GM21528 (cell line): ENCODE data around the gene CACNA1E.

ENCODE experiments used
- ATAC-seq: cut with Tn5 transposase; IDR thresholded peaks from one replicate; pipeline ENCODE4 v1.9.1; 2021; ENCODE audit warnings: mild to moderate bottlenecking, moderate library complexity; ENCODE audit not compliant: unreplicated experiment, low FRiP score

The CACNA1E gene

GRCh38 chr1:181482521-181483284 lies 614 bp upstream of the CACNA1E start:
- no peak for ATAC-seq

GRCh38 chr1:181484821-181485220 lies 1.5 kb downstream of the CACNA1E start:
- ATAC-seq = no peak

- peak; percentile 59 for ATAC-seq
Observed at GRCh38 chr1:181485287-181486097, 2.2 kb downstream of the CACNA1E start.

GRCh38 chr1:181486098-181486420 lies 2.7 kb downstream of the CACNA1E start:
- no peak for ATAC-seq

GRCh38 chr1:181488866-181489265 lies 5.5 kb downstream of the CACNA1E start:
- no peak for ATAC-seq

GRCh38 chr1:181490276-181490675 lies 7.0 kb downstream of the CACNA1E start:
- ATAC-seq = no peak

GRCh38 chr1:181490740-181491712 lies 7.7 kb downstream of the CACNA1E start:
- no peak for ATAC-seq

- no peak for ATAC-seq
Observed at GRCh38 chr1:181493166-181493565, 9.8 kb downstream of the CACNA1E start.

GRCh38 chr1:181493885-181494284 lies 10.6 kb downstream of the CACNA1E start:
- no peak for ATAC-seq

- ATAC-seq = no peak
Observed at GRCh38 chr1:181496759-181497158, 13.4 kb downstream of the CACNA1E start.

GRCh38 chr1:181497870-181498269 lies 14.6 kb downstream of the CACNA1E start:
- no peak for ATAC-seq

GRCh38 chr1:181499825-181500224 lies 16.5 kb downstream of the CACNA1E start:
- ATAC-seq = no peak

GRCh38 chr1:181500636-181501035 lies 17.3 kb downstream of the CACNA1E start:
- no peak for ATAC-seq

- ATAC-seq = no peak
Observed at GRCh38 chr1:181501612-181502011, 18.3 kb downstream of the CACNA1E start.

- ATAC-seq = no peak
Observed at GRCh38 chr1:181503171-181503810, 20.0 kb downstream of the CACNA1E start.

- ATAC-seq = peak; percentile 61
Observed at GRCh38 chr1:181504399-181504842, 21.1 kb downstream of the CACNA1E start.

GRCh38 chr1:181506563-181507353 lies 23.4 kb downstream of the CACNA1E start:
- no peak for ATAC-seq

- ATAC-seq = no peak
Observed at GRCh38 chr1:181508486-181509165, 25.3 kb downstream of the CACNA1E start.

- no peak for ATAC-seq
Observed at GRCh38 chr1:181513786-181514297, 30.5 kb downstream of the CACNA1E start.
